Measurements from ENCODE around the gene ANTXR1.

The ANTXR1 gene

DNA sequence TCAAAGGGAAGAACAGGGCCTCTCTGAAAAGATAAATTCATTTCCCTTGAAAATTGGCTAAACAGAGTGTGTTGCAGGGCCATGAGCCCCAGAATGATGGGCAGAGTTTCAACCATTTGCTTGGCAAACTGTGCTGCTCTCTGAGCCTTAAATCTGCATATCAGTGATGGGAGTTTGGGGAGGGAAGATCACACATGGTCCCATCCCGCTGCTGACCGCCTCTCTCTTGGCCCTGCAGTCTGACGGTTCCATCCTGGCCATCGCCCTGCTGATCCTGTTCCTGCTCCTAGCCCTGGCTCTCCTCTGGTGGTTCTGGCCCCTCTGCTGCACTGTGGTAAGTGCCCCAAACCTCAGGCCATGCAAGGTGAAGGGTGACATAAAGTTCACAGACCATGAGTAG lies 139.0 kb downstream of the ANTXR1 start:
- TF ChIP-seq ZFX (IDR thresholded peaks at IDR 0.05) = no peak
- TF ChIP-seq, protein P1, sequence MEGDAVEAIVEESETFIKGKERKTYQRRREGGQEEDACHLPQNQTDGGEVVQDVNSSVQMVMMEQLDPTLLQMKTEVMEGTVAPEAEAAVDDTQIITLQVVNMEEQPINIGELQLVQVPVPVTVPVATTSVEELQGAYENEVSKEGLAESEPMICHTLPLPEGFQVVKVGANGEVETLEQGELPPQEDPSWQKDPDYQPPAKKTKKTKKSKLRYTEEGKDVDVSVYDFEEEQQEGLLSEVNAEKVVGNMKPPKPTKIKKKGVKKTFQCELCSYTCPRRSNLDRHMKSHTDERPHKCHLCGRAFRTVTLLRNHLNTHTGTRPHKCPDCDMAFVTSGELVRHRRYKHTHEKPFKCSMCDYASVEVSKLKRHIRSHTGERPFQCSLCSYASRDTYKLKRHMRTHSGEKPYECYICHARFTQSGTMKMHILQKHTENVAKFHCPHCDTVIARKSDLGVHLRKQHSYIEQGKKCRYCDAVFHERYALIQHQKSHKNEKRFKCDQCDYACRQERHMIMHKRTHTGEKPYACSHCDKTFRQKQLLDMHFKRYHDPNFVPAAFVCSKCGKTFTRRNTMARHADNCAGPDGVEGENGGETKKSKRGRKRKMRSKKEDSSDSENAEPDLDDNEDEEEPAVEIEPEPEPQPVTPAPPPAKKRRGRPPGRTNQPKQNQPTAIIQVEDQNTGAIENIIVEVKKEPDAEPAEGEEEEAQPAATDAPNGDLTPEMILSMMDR (conservative IDR thresholded peaks at IDR 0.05) = no peak
- H3K27ac ChIP-seq = no peak overlapping the region

DNA sequence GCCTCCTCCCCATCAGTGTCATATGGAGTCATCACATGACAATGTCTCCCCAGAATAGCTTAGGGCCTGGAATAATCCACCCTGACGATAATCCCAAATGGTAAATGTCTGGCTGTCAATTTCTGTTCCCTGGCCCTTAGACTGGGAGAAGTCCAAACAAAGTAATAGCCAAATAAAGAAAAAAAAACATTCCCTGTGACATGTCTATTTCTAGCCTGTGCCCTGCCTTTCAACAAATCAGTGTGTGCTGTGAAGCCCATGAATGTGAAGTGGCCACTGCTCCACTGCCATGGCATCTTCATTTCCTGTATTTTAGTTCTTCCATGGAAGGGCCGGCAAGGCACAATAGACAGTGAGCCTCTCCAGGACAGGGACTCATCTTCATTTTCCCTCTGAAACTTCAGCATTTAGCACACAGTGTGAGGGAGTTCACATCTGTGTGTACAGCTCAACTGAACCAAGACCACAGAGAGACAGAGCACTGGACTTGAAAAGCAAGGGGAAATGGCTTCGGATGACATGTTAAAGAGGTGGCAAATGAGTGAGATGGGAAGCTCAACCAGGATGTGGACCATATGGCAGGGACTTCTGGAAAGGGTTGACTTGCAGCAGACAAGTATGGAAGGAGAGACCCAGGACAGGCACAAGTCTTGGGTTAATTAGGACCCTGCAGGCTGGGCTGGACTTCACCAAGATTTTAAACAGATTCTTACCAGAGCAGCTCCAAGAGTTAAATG lies 140.0 kb downstream of the ANTXR1 start:
- no peak overlapping the region for H3K27ac ChIP-seq
- TF ChIP-seq, protein P1 (conservative IDR thresholded peaks at IDR 0.05) = no peak
- TF ChIP-seq ZFX (IDR thresholded peaks at IDR 0.05) = no peak

DNA sequence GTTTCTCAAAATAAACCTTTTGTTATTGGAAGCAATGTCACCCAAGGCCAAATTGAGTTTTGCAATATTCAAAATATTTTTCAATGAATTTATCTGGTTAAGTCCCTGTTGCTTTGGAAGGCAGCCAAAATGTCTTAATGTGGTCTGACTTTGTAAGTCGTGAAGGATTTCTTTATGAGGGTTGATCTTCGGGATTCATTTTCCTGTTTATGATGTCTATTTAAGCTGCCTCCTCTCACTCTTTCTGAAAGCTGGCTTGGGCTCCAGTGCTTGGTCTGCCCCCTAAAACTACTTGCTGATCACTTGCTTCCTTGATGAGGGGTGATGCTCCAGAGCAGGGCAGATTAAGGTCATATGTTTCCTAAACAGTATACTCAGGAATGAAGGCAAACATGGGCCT lies 141.1 kb downstream of the ANTXR1 start:
- H3K27ac ChIP-seq = no peak overlapping the region
- TF ChIP-seq, protein P1 (conservative IDR thresholded peaks at IDR 0.05) = no peak
- no peak for TF ChIP-seq ZFX (IDR thresholded peaks at IDR 0.05)

DNA sequence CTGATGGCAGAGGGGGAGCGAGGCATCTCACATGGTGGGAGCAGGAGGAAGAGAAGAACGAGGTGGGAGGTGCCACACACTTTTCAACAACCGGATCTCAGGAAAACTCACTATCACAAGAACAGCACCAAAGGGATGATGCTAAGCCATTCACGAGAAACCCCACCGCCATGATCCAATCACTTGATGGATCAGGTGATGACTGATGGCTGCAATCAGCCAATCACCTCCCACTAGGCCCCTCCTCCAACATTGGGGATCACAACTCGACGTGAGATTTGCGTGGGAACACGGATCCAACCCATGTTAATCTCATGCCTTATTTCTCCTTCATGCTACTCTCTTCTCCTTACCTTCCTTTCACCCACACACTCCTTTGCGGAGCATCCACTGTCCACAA lies 143.6 kb downstream of the ANTXR1 start:
- no peak overlapping the region for H3K27ac ChIP-seq
- no peak for TF ChIP-seq ZFX (IDR thresholded peaks at IDR 0.05)

DNA sequence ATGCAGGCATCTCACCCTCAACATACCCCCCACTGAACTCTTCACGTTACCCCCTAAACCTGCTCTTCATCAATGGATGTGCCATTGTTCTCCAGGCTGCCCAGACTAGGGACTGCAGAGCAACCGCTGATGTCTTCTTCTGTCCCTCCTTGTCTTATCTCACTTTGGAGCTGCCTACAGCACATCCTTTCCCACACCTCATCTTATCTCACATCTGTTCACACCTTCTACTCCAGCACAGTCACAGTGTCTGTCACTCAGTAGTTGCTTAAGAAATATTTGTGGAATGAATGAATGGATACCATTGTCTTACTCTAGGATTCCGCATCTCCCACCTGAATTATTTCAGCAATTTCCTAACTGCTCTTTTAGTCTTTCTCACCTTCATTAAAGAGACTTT lies 144.5 kb downstream of the ANTXR1 start:
- TF ChIP-seq ZFX (IDR thresholded peaks at IDR 0.05) = no peak
- TF ChIP-seq, protein P1 (conservative IDR thresholded peaks at IDR 0.05) = no peak
- H3K27ac ChIP-seq = no peak overlapping the region

DNA sequence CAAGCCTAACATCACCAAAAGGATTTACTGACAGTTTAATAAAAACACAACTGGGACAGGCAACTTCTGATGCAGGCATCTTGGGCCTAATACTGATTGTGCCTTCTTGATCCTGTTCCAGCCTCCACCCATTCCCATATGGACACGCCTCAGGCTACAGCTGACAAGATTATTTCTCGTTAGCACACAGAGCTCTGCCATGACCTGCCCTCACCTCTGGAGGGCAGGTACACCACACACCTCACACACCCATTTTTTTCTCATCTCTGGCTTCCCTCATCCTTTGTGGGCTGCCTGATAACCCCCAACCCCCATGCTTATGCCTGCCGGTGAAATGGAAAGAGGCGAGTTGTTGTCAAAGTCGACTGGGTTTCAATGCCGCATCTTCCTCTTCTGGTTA lies 147.0 kb downstream of the ANTXR1 start:
- H3K27ac ChIP-seq = no peak overlapping the region

DNA sequence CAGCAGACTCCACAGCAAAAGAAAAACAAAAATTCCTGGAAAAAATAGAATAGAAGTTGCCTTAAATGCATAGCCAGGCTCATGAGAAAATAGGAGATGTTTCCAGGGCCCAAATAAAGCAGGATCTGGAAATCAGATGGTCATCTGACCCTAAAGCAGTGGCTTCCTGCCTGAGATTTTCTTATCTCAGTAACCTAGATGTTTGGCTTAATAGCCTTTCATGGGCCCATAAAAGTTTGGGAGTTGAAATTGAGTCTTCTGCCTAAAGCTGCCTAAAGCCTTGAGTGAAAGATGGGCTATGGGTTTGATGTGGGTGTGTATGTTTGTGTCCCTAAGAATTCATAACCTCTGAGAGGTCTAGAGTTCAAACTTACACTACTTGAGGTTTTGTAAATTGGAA lies 149.1 kb downstream of the ANTXR1 start:
- TF ChIP-seq, protein P1 (conservative IDR thresholded peaks at IDR 0.05) = no peak
- TF ChIP-seq ZFX (IDR thresholded peaks at IDR 0.05) = no peak
- H3K27ac ChIP-seq = no peak overlapping the region

More for the DNA sequence above, 147.0 kb downstream of the ANTXR1 start:
- TF ChIP-seq ZFX (IDR thresholded peaks at IDR 0.05) = no peak
- TF ChIP-seq, protein P1 (conservative IDR thresholded peaks at IDR 0.05) = peak; percentile 33

DNA sequence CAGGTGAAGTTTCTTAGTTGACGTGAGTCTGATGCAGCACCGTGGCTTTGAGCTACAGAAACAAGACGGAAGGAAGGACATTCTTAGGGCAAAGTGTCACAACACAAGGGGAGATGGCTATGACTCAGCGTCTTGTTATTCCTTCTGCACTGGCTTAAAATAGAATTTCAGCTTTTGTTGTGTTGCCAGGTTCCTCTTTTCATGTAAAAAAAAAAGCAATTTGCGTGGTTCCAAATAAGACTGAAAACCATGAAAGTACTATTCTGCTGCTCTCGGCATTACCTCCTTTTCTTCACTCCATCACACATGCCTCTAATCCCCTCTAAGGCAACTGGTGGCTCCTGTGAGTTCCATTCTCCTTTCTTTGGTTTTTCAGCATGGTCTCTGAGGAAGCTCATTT lies 150.1 kb downstream of the ANTXR1 start:
- H3K27ac ChIP-seq = no peak overlapping the region
- TF ChIP-seq, protein P1 (conservative IDR thresholded peaks at IDR 0.05) = no peak
- no peak for TF ChIP-seq ZFX (IDR thresholded peaks at IDR 0.05)

All from C4-2B (cell line).